ENCODE results near the gene TMEFF1.
A peak's percentile ranks its signal among the peaks of the same experiment; 100 is the strongest.

The TMEFF1 gene

GRCh38 chr9:100448266-100448665 lies 24.7 kb upstream of the TMEFF1 start:
- no peak for DNase-seq

- DNase-seq, result no peak
Observed at GRCh38 chr9:100449420-100449819, 23.5 kb upstream of the TMEFF1 start.

DNA sequence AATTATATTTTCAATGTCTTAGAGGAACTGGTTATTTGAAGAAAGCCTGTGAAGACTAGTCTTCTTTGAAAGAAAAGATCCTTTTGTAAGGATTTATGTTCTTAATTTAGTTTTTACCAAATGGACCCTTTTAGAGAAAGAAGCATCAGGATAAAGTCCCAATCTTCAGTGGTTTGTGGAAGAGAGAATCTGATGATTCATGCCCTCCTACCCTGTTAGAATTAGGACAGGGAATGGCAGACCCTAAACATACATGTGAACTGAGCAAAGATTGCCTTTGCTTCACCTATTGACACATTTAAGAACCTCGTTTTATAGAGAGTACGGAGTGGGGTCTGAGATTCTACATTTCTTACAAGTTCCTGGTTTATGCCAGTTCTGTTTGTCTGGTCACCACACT lies 20.1 kb upstream of the TMEFF1 start:
- DNase-seq, result no peak

GRCh38 chr9:100455470-100455869 lies 17.5 kb upstream of the TMEFF1 start:
- no peak for DNase-seq

- no peak for DNase-seq
Observed at GRCh38 chr9:100457517-100457916, 15.4 kb upstream of the TMEFF1 start.

- no peak for DNase-seq
Observed at GRCh38 chr9:100459963-100460362, 13.0 kb upstream of the TMEFF1 start.

DNA sequence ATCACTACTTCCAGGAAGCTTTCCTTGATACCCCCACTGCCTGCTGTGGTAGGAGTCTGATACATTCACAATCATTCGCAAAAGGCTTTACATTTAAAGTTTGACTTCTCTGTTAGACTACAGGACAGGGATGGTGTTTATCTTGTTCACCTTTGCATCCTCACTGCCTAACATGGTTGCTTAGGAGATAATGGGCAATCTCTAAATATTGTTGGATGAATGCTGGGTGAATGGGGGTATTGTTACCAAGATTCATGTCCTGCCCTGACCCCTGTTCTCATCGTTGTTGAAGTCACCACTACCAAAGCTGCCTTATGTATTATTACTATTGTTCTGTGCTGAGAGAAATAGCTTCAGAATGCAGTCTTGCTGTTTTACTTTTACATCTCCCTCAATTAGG lies 7.7 kb upstream of the TMEFF1 start:
- no peak for DNase-seq

DNA sequence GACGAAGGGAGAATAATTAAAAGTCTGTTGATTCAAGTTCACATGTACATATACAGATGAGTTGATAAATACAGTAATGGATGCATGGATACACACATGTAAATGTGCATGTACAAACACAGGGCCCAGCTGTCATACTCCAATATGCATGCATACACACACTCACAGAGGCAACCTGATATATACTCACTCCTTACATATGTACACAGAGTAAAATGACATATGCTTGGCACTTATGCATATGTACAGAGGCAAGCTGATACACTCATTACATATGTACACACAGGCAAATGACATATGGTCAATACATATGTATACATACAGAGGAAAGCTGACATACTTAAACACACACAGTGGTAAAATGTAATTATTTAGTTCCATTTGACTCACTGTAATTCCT lies 7.2 kb upstream of the TMEFF1 start:
- no peak for DNase-seq

GRCh38 chr9:100466171-100466828 lies 6.6 kb upstream of the TMEFF1 start:
- DNase-seq, result no peak

- DNase-seq, result no peak
Observed at GRCh38 chr9:100466829-100467221, 6.1 kb upstream of the TMEFF1 start.

GRCh38 chr9:100468041-100468440 lies 4.9 kb upstream of the TMEFF1 start:
- DNase-seq, result no peak

- no peak for DNase-seq
Observed at GRCh38 chr9:100472268-100472667, 681 bp upstream of the TMEFF1 start.

DNA sequence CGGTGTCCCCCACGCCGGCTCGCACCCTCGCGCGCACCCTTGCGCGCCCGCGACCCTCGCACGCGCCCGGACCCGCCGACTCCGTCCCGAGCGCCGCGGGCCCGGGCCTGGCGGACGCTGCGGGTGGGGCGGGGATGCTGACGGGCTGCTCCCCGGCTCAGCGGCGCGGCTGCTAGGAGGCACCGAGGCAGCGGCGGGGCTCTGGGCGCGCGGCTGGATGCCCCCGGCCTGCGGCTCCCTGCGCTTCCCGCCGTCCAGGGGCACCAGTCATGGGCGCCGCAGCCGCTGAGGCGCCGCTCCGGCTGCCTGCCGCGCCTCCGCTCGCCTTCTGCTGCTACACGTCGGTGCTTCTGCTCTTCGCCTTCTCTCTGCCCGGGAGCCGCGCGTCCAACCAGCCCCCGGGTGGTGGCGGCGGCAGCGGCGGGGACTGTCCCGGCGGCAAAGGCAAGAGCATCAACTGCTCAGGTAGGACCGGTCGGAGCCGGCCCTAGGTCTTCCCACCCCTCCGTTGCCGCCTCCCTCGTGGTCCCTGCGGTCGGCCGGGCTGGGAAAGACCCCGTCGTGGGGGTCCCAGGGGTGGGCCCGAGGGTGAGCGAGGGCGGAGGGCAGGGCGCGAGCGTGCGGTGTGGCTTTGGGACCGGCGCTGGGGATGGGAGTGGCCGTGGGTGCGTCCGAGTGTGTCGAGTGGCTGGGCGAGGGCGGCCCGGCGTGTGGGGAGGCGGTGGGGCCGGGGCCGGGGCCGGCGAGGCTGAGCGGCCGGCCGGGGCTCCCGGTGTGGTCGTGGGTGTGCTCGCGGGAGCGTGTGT lies 530 bp downstream of the TMEFF1 start:
- peak; percentile 69 for DNase-seq

- no peak for DNase-seq
Observed at GRCh38 chr9:100474082-100474923, 1.4 kb downstream of the TMEFF1 start.

- DNase-seq, result no peak
Observed at GRCh38 chr9:100474924-100475276, 2.0 kb downstream of the TMEFF1 start.

GRCh38 chr9:100477241-100477640 lies 4.3 kb downstream of the TMEFF1 start:
- no peak for DNase-seq

DNA sequence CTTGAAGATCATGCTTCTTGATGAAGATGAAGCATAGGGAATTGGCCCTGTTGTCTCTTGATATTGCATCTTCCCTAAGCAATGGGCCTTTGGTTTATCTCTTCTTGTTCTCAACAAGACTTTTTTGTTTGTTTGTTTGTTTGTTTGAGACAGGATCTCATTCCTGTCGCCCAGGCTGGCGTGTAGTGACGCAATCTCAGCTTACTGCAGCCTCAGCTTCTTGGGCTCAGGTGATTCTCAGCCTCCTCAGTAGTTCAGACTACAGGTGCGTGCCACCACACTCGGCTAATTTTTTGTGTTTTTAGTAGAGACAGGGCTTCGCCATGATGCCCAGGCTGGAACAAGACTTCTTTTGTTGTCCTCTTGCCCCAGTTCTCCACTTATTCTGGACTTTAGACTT lies 5.2 kb downstream of the TMEFF1 start:
- DNase-seq, result no peak

GRCh38 chr9:100479820-100480219 lies 6.9 kb downstream of the TMEFF1 start:
- DNase-seq, result no peak

DNA sequence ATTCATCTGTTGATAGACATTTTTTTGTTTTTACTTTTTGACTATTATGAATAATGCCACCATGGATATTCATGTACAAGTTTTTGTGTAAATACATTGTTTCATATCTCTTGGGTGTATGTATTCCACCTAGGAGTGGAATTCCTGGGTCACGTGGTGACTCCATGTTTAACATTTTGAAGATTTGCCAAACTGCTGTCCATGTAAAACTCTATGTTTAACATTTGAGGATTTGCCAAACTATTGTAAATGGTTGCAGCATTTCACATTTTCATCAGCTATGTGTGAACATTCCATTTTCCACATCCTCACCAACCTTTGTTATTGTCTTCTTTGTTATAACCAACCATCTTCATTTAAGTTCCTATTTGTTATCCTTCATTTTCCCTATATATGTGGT lies 12.2 kb downstream of the TMEFF1 start:
- no peak for DNase-seq

- DNase-seq, result no peak
Observed at GRCh38 chr9:100486479-100487176, 13.7 kb downstream of the TMEFF1 start.

- no peak for DNase-seq
Observed at GRCh38 chr9:100488177-100488576, 15.2 kb downstream of the TMEFF1 start.

DNA sequence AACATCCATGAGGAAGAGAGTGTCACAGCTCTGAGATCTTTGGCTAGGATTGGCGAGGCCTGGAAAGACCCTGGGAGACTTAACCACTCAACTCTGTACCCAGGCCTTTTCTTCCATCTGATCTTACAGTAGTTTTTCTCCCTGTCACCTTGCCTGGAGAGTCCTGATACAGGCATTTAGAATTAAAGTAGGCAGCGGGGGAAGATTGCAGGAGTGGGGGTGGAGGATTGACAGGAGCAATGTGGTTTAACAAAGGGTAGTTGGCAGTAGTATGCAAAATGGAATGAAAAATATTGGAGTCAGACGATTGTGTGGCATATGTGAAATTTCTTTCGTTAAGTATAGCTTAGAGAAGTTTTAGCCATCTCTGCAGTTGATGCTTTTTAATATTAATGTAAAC lies 16.9 kb downstream of the TMEFF1 start:
- no peak for DNase-seq

- no peak for DNase-seq
Observed at GRCh38 chr9:100492952-100493351, 20.0 kb downstream of the TMEFF1 start.

All from activated effector memory CD4-positive, alpha-beta T cell treated with anti-CD3 and anti-CD28 coated beads, Interleukin-2, amount 50 U/mL, for 16 hours (primary cell).